Measurements from ENCODE around the gene ZMAT2. TPM values are rescaled to one million over a fixed set of nuclear protein-coding genes. Genes with fewer than 3 reads are reported as not detected.

The ZMAT2 gene
- total and polyA plus RNA-seq, 10 of the 15 experiments (the other 5 are each of a cell fraction or from before 2014, with no cell fraction given) = 28.1 to 102 (median 42.9) TPM

- ChIA-PET SMC1A (ENCODE audit: uncharacterized antibody, unreplicated experiment) (interaction anchor here (1.3 to 2.8 kb wide), 2 partner anchors 8 to 16 kb away, joined by 4 to 12 read pairs; partner anchors contain the start of genes IK and NDUFA2), CTCF (interaction anchor here (0.9 to 2.1 kb wide), 2 partner anchors 11 to 312 kb away, joined by 3 to 5 read pairs; no protein-coding TSS in a partner anchor), POLR2A (interaction anchor here (0.6 to 2.3 kb wide), 4 partner anchors 17 to 263 kb away, joined by 3 to 12 read pairs (median 4); partner anchors contain the start of genes HARS1, HARS2 and NDUFA2), RAD21 (ENCODE audit: unreplicated experiment) (no interaction called here)
- Histone ChIP-seq H4K20me1 (ENCODE audit: control insufficient read depth, insufficient read depth) (no peaks in the 10 kb centered on the region), H3K27ac (ENCODE audit: control insufficient read depth, insufficient read depth) (peak overlapping the region; percentile 85), H2AFZ (ENCODE audit: control insufficient read depth, low read depth, low read length) (no peak overlapping the region), H3K79me2 (ENCODE audit: control insufficient read depth, insufficient read depth, low read length) (peaks cover 31% of the 10 kb centered on the region), H3K4me1 (ENCODE audit: control insufficient read depth, insufficient read depth, low read length) (no peaks in the 10 kb centered on the region), H3K4me2 (ENCODE audit: control insufficient read depth, insufficient read depth) (peak overlapping the region; percentile 52), H3K9ac (ENCODE audit: control insufficient read depth, insufficient read depth, low read length) (peak overlapping the region; percentile 82), H3K4me3 (peak overlapping the region; percentile 96), H3K27me3 (replicated peaks in 1 of 2; ENCODE audit: control insufficient read depth in 2 of 2, insufficient read depth in 2 of 2, low read length in 1 of 2) (no peaks in the 10 kb centered on the region), H3K9me3 (replicated peaks; ENCODE audit: control insufficient read depth, insufficient read depth, low read length) (no peaks in the 10 kb centered on the region), H3K36me3 (ENCODE audit: control insufficient read depth in 2 of 2, insufficient read depth in 2 of 2, low read length in 1 of 2) (peaks cover 17% of the 10 kb centered on the region in 2 experiments)
- no TSS peak for BruUV-seq (replicated peaks)
- intact Hi-C loops (cut with micrococcal nuclease; ENCODE audit: unreplicated experiment) (loop anchor here (1.0 to 2.0 kb wide), 2 partner anchors 55 to 100 kb away; partner anchors contain the start of genes APBB3 and SLC35A4), in situ Hi-C loops (cut with MboI) (no loop called here)
- no peak for ATAC-seq
- TF ChIP-seq MTA2 (IDR thresholded peaks at IDR 0.05; ENCODE audit: low read depth) = no peak
- no peak for TF ChIP-seq NR2F1 (conservative IDR thresholded peaks at IDR 0.05)
- 0 out of 2 replicates have a peak, but pooled peaks have one; percentile 24 for TF ChIP-seq MTA3 (IDR thresholded peaks at IDR 0.05; ENCODE audit: borderline replicate concordance, low read length)
- no peak for TF ChIP-seq ZNF622 (IDR thresholded peaks at IDR 0.05)
- no peak for TF ChIP-seq JUND (IDR thresholded peaks at IDR 0.05; ENCODE audit: low read depth, low read length)
- no peak for TF ChIP-seq TCF3 (IDR thresholded peaks at IDR 0.05; ENCODE audit: borderline replicate concordance, insufficient read depth, low read depth, low read length)
- no peak for TF ChIP-seq SMAD5 (IDR thresholded peaks at IDR 0.05; ENCODE audit: low read depth)
- TF ChIP-seq FOXK2 (IDR thresholded peaks at IDR 0.05) = no peak
- no peak for TF ChIP-seq DPF2 (IDR thresholded peaks at IDR 0.05)
- 0 out of 2 replicates have a peak, but pooled peaks have one; percentile 11 for TF ChIP-seq MLLT1 (IDR thresholded peaks at IDR 0.05)
- no peak for TF ChIP-seq NFIC (IDR thresholded peaks at IDR 0.05; ENCODE audit: low read depth, low read length)
- no peak for TF ChIP-seq MEF2B (IDR thresholded peaks at IDR 0.05; ENCODE audit: partially characterized antibody, poor library complexity, severe bottlenecking)
- no peak for DNase-seq (ENCODE audit: low read depth, low spot score)
- FAIRE-seq = no peak
- 57% methylated on average over 18 of the region's 18 CpGs for WGBS (ENCODE audit: insufficient coverage, insufficient replicate concordance, low lambda C conversion rate, missing lambda C conversion rate)
These were observed 36.3 kb upstream of the ZMAT2 start for GRCh38 chr5:140664030-140664358.
